IMR-90 (cell line): Measurements from ENCODE around the gene ZNF620. TPM values are rescaled to one million over a fixed set of nuclear protein-coding genes. Genes with fewer than 3 reads are reported as not detected.

Experiments
- ATAC-seq: fragments of 200-7000 bp; cut with Tn5 transposase; 2 replicates; pipeline ENCODE4 v1.9.1; 2020; ENCODE audit warnings: low read depth, mild to moderate bottlenecking, moderate library complexity
- BruUV-seq: library from RNA; stranded (reverse); fragments of 400-500 nt; replicated peaks from 2 replicates; lab custom pipeline; 2021; lab: Mats Ljungman, UMichigan
- CTCF ChIA-PET: fragments of 300-600 bp; formaldehyde crosslinking; extraction: SDS; loops from one replicate; lab custom pipeline; 2021; ENCODE audit warnings: antibody characterized with exemption; lab: Yijun Ruan, JAX
- POLR2A ChIA-PET: fragments of 300-600 bp; sonication (Branson Sonifier 250); formaldehyde crosslinking; loops from one replicate; lab custom pipeline; 2022; ENCODE audit warnings: antibody characterized with exemption; ENCODE audit not compliant: unreplicated experiment; lab: Charles Lee
- DNase-seq: peaks from one replicate; pipeline ENCODE4 v3.0.0; 2013
- H2AFZ ChIP-seq: replicated peaks from 2 replicates; pipeline ENCODE3; 2013; ENCODE audit warnings: low read length, mild to moderate bottlenecking; ENCODE audit not compliant: poor library complexity
- H2AK5ac ChIP-seq: 2 replicates; pipeline ENCODE4 v1.6.1; 2013; ENCODE audit warnings: low read depth, low read length, inconsistent platforms
- H2AK9ac ChIP-seq: replicated peaks from 2 replicates; pipeline ENCODE3; 2013; ENCODE audit warnings: mild to moderate bottlenecking, low read depth, low read length, moderate library complexity; ENCODE audit not compliant: poor library complexity
- H2BK120ac ChIP-seq: 2 replicates; pipeline ENCODE4 v1.6.1; 2013; ENCODE audit warnings: low read depth, low read length, inconsistent platforms
- H2BK15ac ChIP-seq: 3 replicates; pipeline ENCODE4 v1.6.1; 2013; ENCODE audit warnings: low read depth, low read length, inconsistent platforms
- H2BK20ac ChIP-seq: 2 replicates; pipeline ENCODE4 v1.6.1; 2013; ENCODE audit warnings: low read depth, mild to moderate bottlenecking, inconsistent platforms, low read length, moderate library complexity
- H2BK5ac ChIP-seq: 2 replicates; pipeline ENCODE4 v1.6.1; 2013; ENCODE audit warnings: mild to moderate bottlenecking, low read depth, low read length, inconsistent platforms; ENCODE audit not compliant: poor library complexity, severe bottlenecking
- H3K14ac ChIP-seq: replicated peaks from 2 replicates; pipeline ENCODE4 v1.6.1; 2013; ENCODE audit warnings: low read depth, low read length, inconsistent platforms
- H3K18ac ChIP-seq: 2 replicates; pipeline ENCODE4 v1.6.1; 2013; ENCODE audit warnings: low read depth, low read length, control low read depth
- H3K23ac ChIP-seq: 2 replicates; pipeline ENCODE4 v1.6.1; 2013; ENCODE audit warnings: low read depth, low read length, inconsistent platforms
- H3K27ac ChIP-seq: 2 replicates; pipeline ENCODE4 v1.5.1; 2013; ENCODE audit warnings: mild to moderate bottlenecking, control low read depth, low read length; ENCODE audit not compliant: insufficient read depth
- H3K27me3 ChIP-seq: 2 replicates; pipeline ENCODE4 v1.6.1; 2013; ENCODE audit warnings: low read length; ENCODE audit not compliant: control insufficient read depth, insufficient read depth
- H3K36me3 ChIP-seq: 2 replicates; pipeline ENCODE4 v1.6.1; 2013; ENCODE audit warnings: low read length, mixed read lengths; ENCODE audit not compliant: control insufficient read depth, insufficient read depth
- H3K4ac ChIP-seq: 2 replicates; pipeline ENCODE4 v1.6.1; 2013; ENCODE audit warnings: low read depth, low read length, inconsistent platforms
- H3K4me1 ChIP-seq: 2 replicates; pipeline ENCODE4 v1.6.1; 2013; ENCODE audit warnings: low read length, mixed read lengths; ENCODE audit not compliant: control insufficient read depth, insufficient read depth
- H3K4me2 ChIP-seq: 2 replicates; pipeline ENCODE4 v1.6.1; 2013; ENCODE audit warnings: low read depth, mild to moderate bottlenecking, control low read depth, low read length, moderate library complexity
- H3K4me3 ChIP-seq: 2 replicates; pipeline ENCODE4 v1.5.1; 2013; ENCODE audit warnings: low read depth, mild to moderate bottlenecking, control low read depth, low read length, moderate library complexity; ENCODE audit not compliant: insufficient read depth
- H3K56ac ChIP-seq: 2 replicates; pipeline ENCODE4 v1.6.1; 2013; ENCODE audit warnings: low read length, inconsistent platforms; ENCODE audit not compliant: insufficient read depth; ENCODE audit errors: extremely low read depth
- H3K79me1 ChIP-seq, 2 experiments: 2 replicates each; pipeline ENCODE4 v1.6.1; 2013; ENCODE audit warnings: low read length in 2 of 2, inconsistent platforms in 1 of 2, low read depth in 1 of 2
- H3K9ac ChIP-seq: 2 replicates; pipeline ENCODE4 v1.6.1; 2013; ENCODE audit warnings: low read depth, low read length, control low read depth
- H3K9me1 ChIP-seq: 2 replicates; pipeline ENCODE4 v1.6.1; 2013; ENCODE audit warnings: low read length, inconsistent platforms; ENCODE audit not compliant: insufficient read depth
- H3K9me3 ChIP-seq: 2 replicates; pipeline ENCODE4 v1.6.1; 2013; ENCODE audit warnings: low read length; ENCODE audit not compliant: control insufficient read depth, insufficient read depth
- H4K20me1 ChIP-seq: 2 replicates; pipeline ENCODE4 v1.6.1; 2013; ENCODE audit warnings: low read length, inconsistent platforms; ENCODE audit not compliant: insufficient read depth
- H4K5ac ChIP-seq: 2 replicates; pipeline ENCODE4 v1.6.1; 2013; ENCODE audit warnings: mild to moderate bottlenecking, low read depth, low read length, control low read depth
- H4K8ac ChIP-seq, 2 experiments: 2 replicates each; pipeline ENCODE4 v1.6.1; 2013; ENCODE audit warnings: low read depth in 2 of 2, low read length in 2 of 2, control low read depth in 1 of 2, inconsistent platforms in 1 of 2
- H4K91ac ChIP-seq: 2 replicates; pipeline ENCODE4 v1.6.1; 2013; ENCODE audit warnings: low read depth, low read length, inconsistent platforms; ENCODE audit not compliant: insufficient read depth
- BHLHE40 ChIP-seq: fragments of 150-350 bp; IDR thresholded peaks from 2 replicates; pipeline ENCODE4 v1.6.1; 2016; ENCODE audit warnings: mild to moderate bottlenecking, low read depth, low read length
- CEBPB ChIP-seq: IDR thresholded peaks from 2 replicates; pipeline ENCODE4 v1.6.1; 2012; ENCODE audit warnings: low read depth, low read length, improper control_type of control experiment
- CHD1 ChIP-seq: IDR thresholded peaks from 2 replicates; pipeline ENCODE4 v1.6.1; 2012; ENCODE audit warnings: low read depth, low read length, improper control_type of control experiment
- CTCF ChIP-seq: conservative IDR thresholded peaks from 2 replicates; pipeline ENCODE4 v1.5.1; 2012; ENCODE audit warnings: mild to moderate bottlenecking, low read depth, low read length, improper control_type of control experiment
- FOS ChIP-seq: fragments of 150-350 bp; IDR thresholded peaks from 2 replicates; pipeline ENCODE4 v1.6.1; 2016; ENCODE audit warnings: low read depth, low read length
- MAFK ChIP-seq: IDR thresholded peaks from 2 replicates; pipeline ENCODE4 v1.6.1; 2012; ENCODE audit warnings: low read depth, low read length, improper control_type of control experiment
- MAZ ChIP-seq: IDR thresholded peaks from 2 replicates; pipeline ENCODE4 v1.6.1; 2012; ENCODE audit warnings: low read depth, mild to moderate bottlenecking, low read length, improper control_type of control experiment, moderate library complexity, borderline replicate concordance
- MXI1 ChIP-seq: IDR thresholded peaks from 2 replicates; pipeline ENCODE4 v1.6.1; 2012; ENCODE audit warnings: low read depth, mild to moderate bottlenecking, low read length, moderate library complexity, borderline replicate concordance
- NFE2L2 ChIP-seq: fragments of 150-350 bp; IDR thresholded peaks from 2 replicates; pipeline ENCODE4 v1.6.1; 2016; ENCODE audit warnings: low read depth, mild to moderate bottlenecking, low read length
- POLR2A ChIP-seq: IDR thresholded peaks from 2 replicates; pipeline ENCODE4 v1.6.1; 2012; ENCODE audit warnings: mild to moderate bottlenecking, low read depth, low read length
- RAD21 ChIP-seq: IDR thresholded peaks from 2 replicates; pipeline ENCODE4 v1.6.1; 2012; ENCODE audit warnings: low read length, improper control_type of control experiment
- RCOR1 ChIP-seq: IDR thresholded peaks from 2 replicates; pipeline ENCODE4 v1.6.1; 2012; ENCODE audit warnings: mild to moderate bottlenecking, low read length, improper control_type of control experiment; ENCODE audit not compliant: insufficient replicate concordance
- RFX5 ChIP-seq: IDR thresholded peaks from 2 replicates; pipeline ENCODE4 v1.8.0; 2012; ENCODE audit warnings: low read depth, mild to moderate bottlenecking, low read length, moderate library complexity
- SMC3 ChIP-seq: fragments of 150-350 bp; IDR thresholded peaks from 2 replicates; pipeline ENCODE4 v1.6.1; 2016; ENCODE audit warnings: low read depth, mild to moderate bottlenecking, antibody characterized with exemption, low read length, moderate library complexity
- USF2 ChIP-seq: fragments of 150-350 bp; IDR thresholded peaks from 2 replicates; pipeline ENCODE4 v1.6.1; 2017; ENCODE audit warnings: mild to moderate bottlenecking, antibody characterized with exemption, low read length, low read depth
- WGBS, 2 experiments: methylation state at CpG; one replicate each; pipeline versions ENCODE4 v1.1.5 to v1.1.7; 2013; ENCODE audit warnings: missing lambda C conversion rate in 2 of 2; ENCODE audit not compliant: insufficient read length in 1 of 2; ENCODE audit errors: extremely low coverage in 2 of 2; 5-methylcytosine and 5-hydroxymethylcytosine counted together
- dilution Hi-C: fragments of 300-500 bp; cut with HindIII; formaldehyde crosslinking; loops from one replicate; pipeline ENCODE4 v1.14.3; 2018; ENCODE audit warnings: low sequenced_read_pairs; ENCODE audit not compliant: unreplicated experiment
- in situ Hi-C: fragments of 300-500 bp; cut with MboI; formaldehyde crosslinking; loops from 3 replicates; pipeline ENCODE4 v1.14.3; 2019; ENCODE audit warnings: low sequenced_read_pairs, inconsistent platforms, mixed read lengths
- intact Hi-C: fragments of 100-400 bp; cut with micrococcal nuclease; formaldehyde crosslinking; loops from 2 replicates; pipeline ENCODE4 v1.10.0; 2022
- polyA plus RNA-seq, 3 experiments: library from polyadenylated mRNA; depleted of rRNA; stranded (reverse); fragments of >200 nt; gene quantifications; 2 replicates each; pipeline ENCODE4 v1.2.3, GENCODE V29; 2012; ENCODE audit warnings: low replicate concordance in 1 of 3
- total RNA-seq: library from RNA; depleted of rRNA; stranded (reverse); fragments of >200 nt; gene quantifications from 2 replicates; pipeline ENCODE4 v1.2.3, GENCODE V29; 2012
- TF ChIP-seq, protein P1 (sequence below): fragments of 150-350 bp; IDR thresholded peaks from 2 replicates; pipeline ENCODE4 v1.6.1; 2016; ENCODE audit warnings: low read depth, mild to moderate bottlenecking, low read length, moderate library complexity, borderline replicate concordance

Gene ZNF620
- total and polyA plus RNA-seq, 2 of the 4 experiments (the other 2 are of a cell fraction) = 0.48 to 0.72 TPM

GRCh38 chr3:40502034-40502433 is 3.8 kb upstream of the ZNF620 start:
- Histone ChIP-seq H2BK15ac (no peak overlapping the region), H3K4me1 (peaks cover 8% of the 10 kb centered on the region), H4K5ac (no peak overlapping the region), H4K91ac (no peak overlapping the region), H3K23ac (no peak overlapping the region), H3K56ac (no peak overlapping the region), H4K20me1 (no peaks in the 10 kb centered on the region), H3K14ac (no peak overlapping the region), H3K4ac (no peak overlapping the region), H3K9me3 (no peaks in the 10 kb centered on the region), H3K4me3 (no peak overlapping the region), H2BK20ac (no peak overlapping the region), H3K4me2 (no peak overlapping the region), H3K27me3 (no peaks in the 10 kb centered on the region), H3K36me3 (no peaks in the 10 kb centered on the region), H2BK5ac (no peak overlapping the region), H4K8ac (no peak overlapping the region), H3K18ac (no peak overlapping the region), H2AK5ac (no peak overlapping the region), H3K9ac (no peak overlapping the region), H3K27ac (no peak overlapping the region), H3K79me1 (no peaks in the 10 kb centered on the region), H2AK9ac (no peak overlapping the region), H3K9me1 (peaks cover 8% of the 10 kb centered on the region), H2BK120ac (no peak overlapping the region), H2AFZ (no peak overlapping the region)
- POLR2A ChIA-PET = no interaction called here
- dilution Hi-C loops = no loop called here
- TF ChIP-seq NFE2L2 = no peak
- no peak for TF ChIP-seq SMC3
- TF ChIP-seq CHD1 = no peak
- no peak for TF ChIP-seq RAD21
- TF ChIP-seq MXI1 = no peak
- TF ChIP-seq RCOR1 = no peak
- TF ChIP-seq, protein P1, sequence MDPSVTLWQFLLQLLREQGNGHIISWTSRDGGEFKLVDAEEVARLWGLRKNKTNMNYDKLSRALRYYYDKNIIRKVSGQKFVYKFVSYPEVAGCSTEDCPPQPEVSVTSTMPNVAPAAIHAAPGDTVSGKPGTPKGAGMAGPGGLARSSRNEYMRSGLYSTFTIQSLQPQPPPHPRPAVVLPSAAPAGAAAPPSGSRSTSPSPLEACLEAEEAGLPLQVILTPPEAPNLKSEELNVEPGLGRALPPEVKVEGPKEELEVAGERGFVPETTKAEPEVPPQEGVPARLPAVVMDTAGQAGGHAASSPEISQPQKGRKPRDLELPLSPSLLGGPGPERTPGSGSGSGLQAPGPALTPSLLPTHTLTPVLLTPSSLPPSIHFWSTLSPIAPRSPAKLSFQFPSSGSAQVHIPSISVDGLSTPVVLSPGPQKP = no peak
- TF ChIP-seq BHLHE40 = no peak
- no peak for TF ChIP-seq MAFK
- no peak for TF ChIP-seq CTCF
- no peak for TF ChIP-seq FOS
- no peak for TF ChIP-seq MAZ
- no peak for TF ChIP-seq CEBPB
- no peak for TF ChIP-seq POLR2A
- no peak for TF ChIP-seq USF2
- no peak for TF ChIP-seq RFX5
- WGBS, 2 experiments = no CpG with 5 or more reads among the region's 2 CpGs
- intact Hi-C loops = no loop called here
- no TSS peak for BruUV-seq
- DNase-seq = no peak
- CTCF ChIA-PET = no interaction called here
- ATAC-seq = no peak
- in situ Hi-C loops = no loop called here
